HepG2 (cell line): ENCODE results near the gene LSM12. TPM values are rescaled to one million over a fixed set of nuclear protein-coding genes. Genes with fewer than 3 reads are reported as not detected.

Experiments used
- BATF2 ChIP-seq: sonication (generic); formaldehyde crosslinking; IDR thresholded peaks from 2 replicates; pipeline ENCODE4 v1.8.0; 2022; ENCODE audit warnings: mild to moderate bottlenecking, missing genetic modification reagents, moderate library complexity
- E2F1 ChIP-seq: sonication (generic); formaldehyde crosslinking; IDR thresholded peaks from 2 replicates; pipeline ENCODE4 v1.5.0; 2020; ENCODE audit warnings: missing genetic modification reagents
- IKZF1 ChIP-seq: fragments of 450-650 bp; IDR thresholded peaks from 2 replicates; pipeline ENCODE4 v1.7.1; 2016
- MXD4 ChIP-seq: IDR thresholded peaks from 2 replicates; pipeline ENCODE4 v1.6.1; 2016; ENCODE audit warnings: mild to moderate bottlenecking, missing biosample characterization, missing genetic modification reagents
- NFRKB ChIP-seq: fragments of 450-650 bp; IDR thresholded peaks from 2 replicates; pipeline ENCODE4 v1.6.1; 2017
- ONECUT2 ChIP-seq: sonication (generic); formaldehyde crosslinking; IDR thresholded peaks from 2 replicates; pipeline ENCODE4 v1.4.0; 2020; ENCODE audit warnings: missing genetic modification reagents
- PPARG ChIP-seq: conservative IDR thresholded peaks from 2 replicates; pipeline ENCODE4 v1.6.1; 2016; ENCODE audit warnings: missing biosample characterization, missing genetic modification reagents
- PRDM15 ChIP-seq: sonication (generic); formaldehyde crosslinking; IDR thresholded peaks from 2 replicates; pipeline ENCODE4 v1.4.0; 2020; ENCODE audit warnings: missing genetic modification reagents
- RBM22 ChIP-seq: fragments of 200-400 bp; formaldehyde crosslinking; optimal IDR thresholded peaks from 2 replicates; pipeline ENCODE3; 2017; ENCODE audit warnings: mild to moderate bottlenecking, low read length, moderate library complexity
- TBX3 ChIP-seq: fragments of 450-650 bp; IDR thresholded peaks from 2 replicates; pipeline ENCODE4 v1.6.1; 2017; ENCODE audit warnings: antibody characterized with exemption, mild to moderate bottlenecking, inconsistent platforms, borderline replicate concordance
- ZBED4 ChIP-seq: sonication (generic); formaldehyde crosslinking; IDR thresholded peaks from 2 replicates; pipeline ENCODE4 v1.4.0; 2020; ENCODE audit warnings: missing genetic modification reagents, borderline replicate concordance
- ZBTB1 ChIP-seq: sonication (generic); formaldehyde crosslinking; IDR thresholded peaks from 2 replicates; pipeline ENCODE4 v1.4.0; 2020; ENCODE audit warnings: missing genetic modification reagents, borderline replicate concordance
- ZNF430 ChIP-seq: sonication (generic); formaldehyde crosslinking; IDR thresholded peaks from 2 replicates; pipeline ENCODE4 v1.9.0; 2021; ENCODE audit warnings: mild to moderate bottlenecking, missing genetic modification reagents
- ZNF703 ChIP-seq: sonication (generic); formaldehyde crosslinking; IDR thresholded peaks from 2 replicates; pipeline ENCODE4 v1.5.1; 2020; ENCODE audit warnings: missing genetic modification reagents, mild to moderate bottlenecking, moderate library complexity, borderline replicate concordance
- ZNF883 ChIP-seq: sonication (generic); formaldehyde crosslinking; IDR thresholded peaks from 2 replicates; pipeline ENCODE4 v1.5.1; 2020; ENCODE audit warnings: mild to moderate bottlenecking, missing genetic modification reagents; ENCODE audit errors: not compliant biosample characterization
- polyA plus RNA-seq, 8 experiments: library from polyadenylated mRNA; depleted of rRNA in 3 of 8; stranded (reverse) in 7 of 8; unstranded in 1 of 8; fragments of >200 nt; fragmentation: Illumina TruSeq in 4 of 8; extraction: Trizol in 4 of 8; gene quantifications; 2 replicates each; pipeline versions ENCODE4 v1.2.1 to v1.2.3, GENCODE V29; 2011 to 2016; ENCODE audit warnings: low read depth in 4 of 8, missing spikeins in 1 of 8, mixed read lengths in 1 of 8; ENCODE audit not compliant: insufficient read depth in 1 of 8
- total RNA-seq, 5 experiments: library from RNA; depleted of rRNA; stranded (reverse); fragments of >200 nt; fragmentation: Illumina TruSeq; extraction: Trizol; gene quantifications; 2 replicates each; pipeline ENCODE4 v1.2.3, GENCODE V29; 2016; ENCODE audit warnings: low read depth in 1 of 5
- TF ChIP-seq, protein P1 (sequence below): IDR thresholded peaks from 2 replicates; pipeline ENCODE4 v1.6.1; 2016; ENCODE audit warnings: control low read depth
- TF ChIP-seq, protein P2 (sequence below): sonication (generic); formaldehyde crosslinking; IDR thresholded peaks from 2 replicates; pipeline ENCODE4 v1.5.0; 2020; ENCODE audit warnings: missing genetic modification reagents, mild to moderate bottlenecking, borderline replicate concordance

The LSM12 gene
- total and polyA plus RNA-seq, 2 of the 13 experiments (the other 11 are each of a cell fraction or from before 2014, with no cell fraction given), result 52.8 to 55.7 TPM

DNA sequence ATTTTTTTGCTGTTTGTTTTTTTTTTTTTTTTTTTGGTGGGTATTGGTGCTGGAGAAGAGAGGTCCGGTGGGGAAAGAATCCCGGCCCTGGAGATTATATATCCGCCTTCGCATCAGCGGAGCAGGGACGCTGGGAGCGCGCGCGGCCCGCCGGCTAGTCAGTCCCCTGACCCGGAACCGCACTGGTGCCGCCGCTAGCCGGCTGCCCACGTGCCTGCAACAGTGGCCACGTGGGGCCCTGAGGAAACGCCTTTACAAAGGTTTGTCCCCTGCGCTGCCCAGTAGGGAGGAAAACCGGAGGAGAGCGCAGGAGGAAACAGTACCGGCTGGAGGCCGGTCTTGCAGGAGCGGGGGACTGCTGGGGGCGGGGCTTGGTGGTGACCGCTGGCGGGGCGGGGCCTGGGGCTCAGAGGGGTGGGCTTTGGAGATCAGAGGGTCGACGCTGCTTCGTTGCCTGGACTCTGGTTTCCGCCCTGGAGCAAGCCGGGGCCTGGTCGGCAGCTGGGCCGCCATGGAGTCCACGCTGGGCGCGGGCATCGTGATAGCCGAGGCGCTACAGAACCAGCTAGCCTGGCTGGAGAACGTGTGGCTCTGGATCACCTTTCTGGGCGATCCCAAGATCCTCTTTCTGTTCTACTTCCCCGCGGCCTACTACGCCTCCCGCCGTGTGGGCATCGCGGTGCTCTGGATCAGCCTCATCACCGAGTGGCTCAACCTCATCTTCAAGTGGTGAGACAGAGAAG, 4.2 kb upstream of the LSM12 start, which contains the start of gene G6PC3 (continued):
- TF ChIP-seq ZNF883 (CRISPR knock-in tag) (peak; percentile 92), ONECUT2 (CRISPR knock-in tag) (peak; percentile 57), NFRKB (no peak), ZNF430 (CRISPR knock-in tag) (peak; percentile 96), IKZF1 (no peak), MXD4 (CRISPR knock-in tag) (peak; percentile 100), RBM22 (no peak), ZNF703 (CRISPR knock-in tag) (no peak), ZBTB1 (CRISPR knock-in tag) (no peak), E2F1 (CRISPR knock-in tag) (peak; percentile 93), PPARG (CRISPR knock-in tag) (peak; percentile 87), PRDM15 (peak; percentile 71), ZBED4 (peak; percentile 99), TBX3 (0 out of 2 replicates have a peak, but pooled peaks have one; percentile 26), BATF2 (CRISPR knock-in tag) (peak; percentile 70; the same call in 1 of the 2 replicates)
- TF ChIP-seq, protein P1, sequence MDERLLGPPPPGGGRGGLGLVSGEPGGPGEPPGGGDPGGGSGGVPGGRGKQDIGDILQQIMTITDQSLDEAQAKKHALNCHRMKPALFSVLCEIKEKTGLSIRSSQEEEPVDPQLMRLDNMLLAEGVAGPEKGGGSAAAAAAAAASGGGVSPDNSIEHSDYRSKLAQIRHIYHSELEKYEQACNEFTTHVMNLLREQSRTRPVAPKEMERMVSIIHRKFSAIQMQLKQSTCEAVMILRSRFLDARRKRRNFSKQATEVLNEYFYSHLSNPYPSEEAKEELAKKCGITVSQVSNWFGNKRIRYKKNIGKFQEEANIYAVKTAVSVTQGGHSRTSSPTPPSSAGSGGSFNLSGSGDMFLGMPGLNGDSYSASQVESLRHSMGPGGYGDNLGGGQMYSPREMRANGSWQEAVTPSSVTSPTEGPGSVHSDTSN, result no peak
- TF ChIP-seq, protein P2, sequence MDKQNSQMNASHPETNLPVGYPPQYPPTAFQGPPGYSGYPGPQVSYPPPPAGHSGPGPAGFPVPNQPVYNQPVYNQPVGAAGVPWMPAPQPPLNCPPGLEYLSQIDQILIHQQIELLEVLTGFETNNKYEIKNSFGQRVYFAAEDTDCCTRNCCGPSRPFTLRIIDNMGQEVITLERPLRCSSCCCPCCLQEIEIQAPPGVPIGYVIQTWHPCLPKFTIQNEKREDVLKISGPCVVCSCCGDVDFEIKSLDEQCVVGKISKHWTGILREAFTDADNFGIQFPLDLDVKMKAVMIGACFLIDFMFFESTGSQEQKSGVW (CRISPR knock-in tag), result no peak
